ENCODE data around the gene C9orf40. TPM values are rescaled to one million over a fixed set of nuclear protein-coding genes. Genes with fewer than 3 reads are reported as not detected.

Gene C9orf40
- total RNA-seq, 1 experiment from 2014 or later: 9.2 TPM

DNA sequence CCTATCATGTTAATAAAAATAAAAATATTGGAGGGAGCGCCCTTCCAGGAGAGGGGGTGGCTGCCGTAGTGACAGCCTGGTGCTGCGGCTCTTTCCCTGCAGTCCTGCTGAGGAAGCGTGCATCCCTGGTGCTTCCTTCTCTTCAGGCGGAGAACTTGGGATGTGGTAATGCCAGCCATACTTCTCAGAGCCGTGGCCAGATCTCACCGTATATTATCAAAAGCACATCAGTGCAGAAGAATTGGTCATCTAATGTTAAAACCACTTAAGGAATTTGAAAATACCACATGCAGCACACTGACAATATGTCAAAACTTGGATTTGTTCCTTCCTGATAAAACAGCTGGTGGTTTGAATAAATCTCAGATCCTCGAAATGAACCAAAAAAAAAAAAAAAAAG lies 17.7 kb downstream of the C9orf40 start:
- no peak overlapping the region for H3K27ac ChIP-seq (ENCODE audit: low read length)
- CTCF ChIA-PET: no interaction called here
- no peaks in the 10 kb centered on the region for H3K36me3 ChIP-seq (ENCODE audit: control insufficient read depth, insufficient read depth, low read length)
- BruUV-seq (replicated peaks): no TSS peak
- no peak for TF ChIP-seq TCF7L2 (IDR thresholded peaks at IDR 0.05; ENCODE audit: low read depth, low read length)
- TF ChIP-seq, protein P1, sequence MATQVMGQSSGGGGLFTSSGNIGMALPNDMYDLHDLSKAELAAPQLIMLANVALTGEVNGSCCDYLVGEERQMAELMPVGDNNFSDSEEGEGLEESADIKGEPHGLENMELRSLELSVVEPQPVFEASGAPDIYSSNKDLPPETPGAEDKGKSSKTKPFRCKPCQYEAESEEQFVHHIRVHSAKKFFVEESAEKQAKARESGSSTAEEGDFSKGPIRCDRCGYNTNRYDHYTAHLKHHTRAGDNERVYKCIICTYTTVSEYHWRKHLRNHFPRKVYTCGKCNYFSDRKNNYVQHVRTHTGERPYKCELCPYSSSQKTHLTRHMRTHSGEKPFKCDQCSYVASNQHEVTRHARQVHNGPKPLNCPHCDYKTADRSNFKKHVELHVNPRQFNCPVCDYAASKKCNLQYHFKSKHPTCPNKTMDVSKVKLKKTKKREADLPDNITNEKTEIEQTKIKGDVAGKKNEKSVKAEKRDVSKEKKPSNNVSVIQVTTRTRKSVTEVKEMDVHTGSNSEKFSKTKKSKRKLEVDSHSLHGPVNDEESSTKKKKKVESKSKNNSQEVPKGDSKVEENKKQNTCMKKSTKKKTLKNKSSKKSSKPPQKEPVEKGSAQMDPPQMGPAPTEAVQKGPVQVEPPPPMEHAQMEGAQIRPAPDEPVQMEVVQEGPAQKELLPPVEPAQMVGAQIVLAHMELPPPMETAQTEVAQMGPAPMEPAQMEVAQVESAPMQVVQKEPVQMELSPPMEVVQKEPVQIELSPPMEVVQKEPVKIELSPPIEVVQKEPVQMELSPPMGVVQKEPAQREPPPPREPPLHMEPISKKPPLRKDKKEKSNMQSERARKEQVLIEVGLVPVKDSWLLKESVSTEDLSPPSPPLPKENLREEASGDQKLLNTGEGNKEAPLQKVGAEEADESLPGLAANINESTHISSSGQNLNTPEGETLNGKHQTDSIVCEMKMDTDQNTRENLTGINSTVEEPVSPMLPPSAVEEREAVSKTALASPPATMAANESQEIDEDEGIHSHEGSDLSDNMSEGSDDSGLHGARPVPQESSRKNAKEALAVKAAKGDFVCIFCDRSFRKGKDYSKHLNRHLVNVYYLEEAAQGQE (IDR thresholded peaks at IDR 0.05; ENCODE audit: insufficient read depth in 1 of 2, low read depth in 2 of 2, low read length in 1 of 2): no peak
- TF ChIP-seq, protein P2, sequence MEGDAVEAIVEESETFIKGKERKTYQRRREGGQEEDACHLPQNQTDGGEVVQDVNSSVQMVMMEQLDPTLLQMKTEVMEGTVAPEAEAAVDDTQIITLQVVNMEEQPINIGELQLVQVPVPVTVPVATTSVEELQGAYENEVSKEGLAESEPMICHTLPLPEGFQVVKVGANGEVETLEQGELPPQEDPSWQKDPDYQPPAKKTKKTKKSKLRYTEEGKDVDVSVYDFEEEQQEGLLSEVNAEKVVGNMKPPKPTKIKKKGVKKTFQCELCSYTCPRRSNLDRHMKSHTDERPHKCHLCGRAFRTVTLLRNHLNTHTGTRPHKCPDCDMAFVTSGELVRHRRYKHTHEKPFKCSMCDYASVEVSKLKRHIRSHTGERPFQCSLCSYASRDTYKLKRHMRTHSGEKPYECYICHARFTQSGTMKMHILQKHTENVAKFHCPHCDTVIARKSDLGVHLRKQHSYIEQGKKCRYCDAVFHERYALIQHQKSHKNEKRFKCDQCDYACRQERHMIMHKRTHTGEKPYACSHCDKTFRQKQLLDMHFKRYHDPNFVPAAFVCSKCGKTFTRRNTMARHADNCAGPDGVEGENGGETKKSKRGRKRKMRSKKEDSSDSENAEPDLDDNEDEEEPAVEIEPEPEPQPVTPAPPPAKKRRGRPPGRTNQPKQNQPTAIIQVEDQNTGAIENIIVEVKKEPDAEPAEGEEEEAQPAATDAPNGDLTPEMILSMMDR (IDR thresholded peaks at IDR 0.05): no peak
- TF ChIP-seq SIN3A (IDR thresholded peaks at IDR 0.05; ENCODE audit: borderline replicate concordance, insufficient read depth, low read depth, low read length): no peak
- no peak for TF ChIP-seq POLR2AphosphoS5 (IDR thresholded peaks at IDR 0.05; ENCODE audit: low read depth, low read length)
- intact Hi-C loops (cut with micrococcal nuclease; ENCODE audit: unreplicated experiment) (no loop called here), in situ Hi-C loops (cut with HindIII; ENCODE audit: low pct_unique_long_range_greater_than_20kb, low sequenced_read_pairs) (no loop called here)
- no peaks in the 10 kb centered on the region for H3K4me1 ChIP-seq (ENCODE audit: control insufficient read depth, insufficient read depth, low read length)
- no peak for DNase-seq (ENCODE audit: low read depth, low spot score)
- POLR2A ChIA-PET: interaction anchor here (0.6 kb wide), 1 partner anchor 624 kb away, joined by 6 read pairs; no protein-coding TSS in a partner anchor
- ATAC-seq: no peak
- no peak overlapping the region for H3K4me3 ChIP-seq (ENCODE audit: low read depth in 2 of 2, low read length in 2 of 2)
- H3K27me3 ChIP-seq (ENCODE audit: control insufficient read depth, insufficient read depth, low read length): no peaks in the 10 kb centered on the region
- H3K9me3 ChIP-seq (ENCODE audit: control insufficient read depth, insufficient read depth, low read depth, low read length): no peaks in the 10 kb centered on the region; the same call in 1 of the 2 replicates

DNA sequence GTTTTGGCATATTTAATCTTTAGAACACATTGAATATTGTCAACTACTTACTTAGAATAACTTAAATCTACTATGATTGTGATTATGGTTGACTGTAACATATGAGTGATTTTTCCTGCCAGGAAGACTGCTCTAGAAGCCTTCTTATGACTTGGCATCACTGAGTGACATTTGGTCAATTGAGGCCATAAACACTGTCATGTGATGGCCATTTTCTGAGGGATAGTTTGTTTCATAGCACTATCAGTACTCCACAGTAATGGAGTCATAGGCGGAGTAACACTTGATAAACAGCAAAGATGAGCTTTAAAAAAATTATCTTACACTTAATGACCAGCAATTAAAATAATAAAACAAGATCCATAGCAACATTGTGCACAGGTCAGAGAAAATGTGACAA lies 31.0 kb downstream of the C9orf40 start:
- in situ Hi-C loops (cut with HindIII; ENCODE audit: low pct_unique_long_range_greater_than_20kb, low sequenced_read_pairs): no loop called here
- Histone ChIP-seq H3K9me3 (ENCODE audit: control insufficient read depth, insufficient read depth, low read depth, low read length) (no peaks in the 10 kb centered on the region), H3K4me3 (ENCODE audit: low read depth in 2 of 2, low read length in 2 of 2) (no peak overlapping the region), H3K27ac (ENCODE audit: low read length) (no peak overlapping the region), H3K36me3 (ENCODE audit: control insufficient read depth, insufficient read depth, low read length) (no peaks in the 10 kb centered on the region), H3K27me3 (ENCODE audit: control insufficient read depth, insufficient read depth, low read length) (no peaks in the 10 kb centered on the region), H3K4me1 (ENCODE audit: control insufficient read depth, insufficient read depth, low read length) (no peaks in the 10 kb centered on the region)
- DNase-seq (ENCODE audit: low read depth, low spot score) (no peak), ATAC-seq (no peak)
- ChIA-PET CTCF (no interaction called here), POLR2A (no interaction called here)
- TF ChIP-seq, protein P2 (IDR thresholded peaks at IDR 0.05): no peak
- TF ChIP-seq SIN3A (IDR thresholded peaks at IDR 0.05; ENCODE audit: borderline replicate concordance, insufficient read depth, low read depth, low read length) (no peak), TCF7L2 (IDR thresholded peaks at IDR 0.05; ENCODE audit: low read depth, low read length) (no peak), POLR2AphosphoS5 (IDR thresholded peaks at IDR 0.05; ENCODE audit: low read depth, low read length) (no peak)
- TF ChIP-seq, protein P1 (IDR thresholded peaks at IDR 0.05; ENCODE audit: insufficient read depth in 1 of 2, low read depth in 2 of 2, low read length in 1 of 2): no peak
- no TSS peak for BruUV-seq (replicated peaks)
- intact Hi-C loops (cut with micrococcal nuclease; ENCODE audit: unreplicated experiment): no loop called here

Measured in Panc1 (cell line).